B cell (primary cell): ENCODE data around the gene SLIT3. TPM values are rescaled to one million over a fixed set of nuclear protein-coding genes. Genes with fewer than 3 reads are reported as not detected.

Experiments used
- ATAC-seq: fragments of 200-7000 bp; cut with Tn5 transposase; one replicate; pipeline ENCODE4 v1.10.0; 2021; ENCODE audit warnings: low read depth, mild to moderate bottlenecking, moderate number of reproducible peaks, moderate library complexity
- CTCF ChIA-PET: fragments of 350-600 bp; sonication (Branson Sonifier 250); formaldehyde crosslinking; loops from one replicate; lab custom pipeline; 2021; ENCODE audit warnings: antibody characterized with exemption, inconsistent platforms; lab: Charles Lee
- POLR2A ChIA-PET: fragments of 350-600 bp; sonication (Branson Sonifier 250); formaldehyde crosslinking; loops from one replicate; lab custom pipeline; 2021; ENCODE audit warnings: antibody characterized with exemption; lab: Charles Lee
- DNase-seq: peaks from one replicate; pipeline ENCODE4 v3.0.0; 2013
- H2AFZ ChIP-seq: 2 replicates; pipeline ENCODE4 v1.6.1; 2012; ENCODE audit warnings: mild to moderate bottlenecking, low read depth, low read length; ENCODE audit not compliant: insufficient read depth, poor library complexity, severe bottlenecking
- H3K27ac ChIP-seq, 2 donors: 1 replicate in 1 of 2; 2 replicates in 1 of 2; pipeline ENCODE4 v1.5.1; 2012 to 2013; ENCODE audit warnings: low read length in 2 of 2, mild to moderate bottlenecking in 2 of 2, moderate library complexity in 1 of 2
- H3K27me3 ChIP-seq, 4 experiments: fragments of 200-600 bp in 1 of 4; sonication (generic) in 1 of 4; replicated peaks in 1 of 4; 1 replicate in 2 of 4; 2 replicates in 2 of 4; pipeline versions ENCODE4 v1.6.1 to v1.7.0; 2013 to 2016; ENCODE audit warnings: low read length in 3 of 4, mild to moderate bottlenecking in 2 of 4, mixed read lengths in 1 of 4, moderate library complexity in 1 of 4; ENCODE audit not compliant: insufficient read depth in 4 of 4, control insufficient read depth in 3 of 4; ENCODE audit errors: control extremely low read depth in 1 of 4
- H3K36me3 ChIP-seq, 2 experiments: replicated peaks in 1 of 2; 1 replicate in 1 of 2; 2 replicates in 1 of 2; pipeline versions ENCODE4 v1.6.1 to v1.7.1; 2013; ENCODE audit warnings: low read length in 1 of 2; ENCODE audit not compliant: insufficient read depth in 2 of 2, control insufficient read depth in 1 of 2; ENCODE audit errors: control extremely low read depth in 1 of 2, extremely low read depth in 1 of 2
- H3K4me1 ChIP-seq, 2 donors: fragments of 200-600 bp in 1 of 2; sonication (generic) in 1 of 2; 1 replicate in 1 of 2; 2 replicates in 1 of 2; pipeline versions ENCODE4 v1.5.1 to v1.6.1; 2013 to 2017; ENCODE audit warnings: low read length in 2 of 2; ENCODE audit not compliant: control insufficient read depth in 2 of 2, insufficient read depth in 2 of 2
- H3K4me2 ChIP-seq: replicated peaks from 2 replicates; pipeline ENCODE3; 2012; ENCODE audit warnings: mild to moderate bottlenecking, low read depth, low read length; ENCODE audit not compliant: poor library complexity, severe bottlenecking
- H3K4me3 ChIP-seq, 5 experiments: fragments of 200-600 bp in 1 of 5; sonication (generic) in 1 of 5; 1 replicate in 3 of 5; 2 replicates in 2 of 5; pipeline versions ENCODE4 v1.5.1 to v1.7.0; 2011 to 2016; ENCODE audit warnings: low read length in 4 of 5, mild to moderate bottlenecking in 4 of 5, low read depth in 2 of 5, control low read depth in 1 of 5, moderate library complexity in 1 of 5; ENCODE audit not compliant: insufficient read depth in 1 of 5; ENCODE audit errors: control extremely low read depth in 1 of 5, extremely low read depth in 1 of 5
- H3K79me2 ChIP-seq: fragments of 200-600 bp; sonication (generic); one replicate; pipeline ENCODE4 v1.6.0; 2016; ENCODE audit warnings: low read length; ENCODE audit not compliant: control insufficient read depth, insufficient read depth
- H3K9ac ChIP-seq: fragments of 200-600 bp; sonication (generic); 2 replicates; pipeline ENCODE4 v1.6.1; 2017; ENCODE audit warnings: mild to moderate bottlenecking, low read length, moderate library complexity
- H3K9me3 ChIP-seq, 3 donors: one replicate each; pipeline versions ENCODE4 v1.6.1 to v1.7.1; 2013; ENCODE audit warnings: low read length in 2 of 3; ENCODE audit not compliant: control insufficient read depth in 2 of 3, insufficient read depth in 1 of 3; ENCODE audit errors: control extremely low read depth in 1 of 3
- H4K20me1 ChIP-seq: 2 replicates; pipeline ENCODE4 v1.6.0; 2012; ENCODE audit warnings: mild to moderate bottlenecking, low read length; ENCODE audit not compliant: insufficient read depth, control insufficient read depth, poor library complexity, severe bottlenecking
- H3K27ac Mint-ChIP-seq: one replicate; pipeline ENCODE4 v1.8.0; 2021; ENCODE audit warnings: mixed read lengths
- H3K27me3 Mint-ChIP-seq: one replicate; pipeline ENCODE4 v1.8.0; 2021; ENCODE audit warnings: mixed read lengths
- H3K4me1 Mint-ChIP-seq: one replicate; pipeline ENCODE4 v1.8.0; 2021; ENCODE audit warnings: mixed read lengths
- H3K4me3 Mint-ChIP-seq: one replicate; pipeline ENCODE4 v1.8.0; 2021; ENCODE audit warnings: mixed read lengths
- H3K9me3 Mint-ChIP-seq: one replicate; pipeline ENCODE4 v1.8.0; 2022; ENCODE audit warnings: mixed read lengths; ENCODE audit not compliant: insufficient read depth
- CTCF ChIP-seq: fragments of 200-600 bp; IDR thresholded peaks from one replicate; pipeline ENCODE4 v1.8.0; 2022; ENCODE audit warnings: antibody characterized with exemption, mild to moderate bottlenecking
- EZH2 ChIP-seq: IDR thresholded peaks from 2 replicates; pipeline ENCODE4 v1.6.1; 2012; ENCODE audit warnings: borderline replicate concordance, low read depth, mild to moderate bottlenecking, moderate library complexity, low read length; ENCODE audit not compliant: insufficient read depth, poor library complexity, severe bottlenecking
- WGBS: methylation state at CpG from one replicate; pipeline ENCODE4 v1.1.5; 2013; ENCODE audit warnings: missing lambda C conversion rate; ENCODE audit not compliant: insufficient coverage; 5-methylcytosine and 5-hydroxymethylcytosine counted together
- intact Hi-C: fragments of 100-400 bp; cut with micrococcal nuclease; formaldehyde crosslinking; loops from one replicate; pipeline ENCODE4 v1.10.0; 2022
- polyA plus RNA-seq: library from polyadenylated mRNA; depleted of rRNA; stranded (reverse); fragments of >200 nt; gene quantifications from 2 replicates; pipeline ENCODE4 v1.2.3, GENCODE V29; 2012
- total RNA-seq, 2 donors: library from RNA; stranded (reverse); fragments of 120-200 nt in 1 of 2; gene quantifications; 1 replicate in 1 of 2; 2 replicates in 1 of 2; pipeline versions ENCODE4 v1.2.3 to v1.2.4, GENCODE V29; 2013 to 2022

SLIT3 gene
- total and polyA plus RNA-seq, 2 donors (not counting 1 experiment from before 2014, with no cell fraction given): not detected

- H3K79me2 ChIP-seq: no peaks in the 10 kb centered on the region
- TF ChIP-seq CTCF (no peak), EZH2 (no peak)
- H2AFZ ChIP-seq: no peak overlapping the region
- H3K27ac ChIP-seq: no peak overlapping the region
- Mint-ChIP-seq H3K9me3 (no peaks in the 10 kb centered on the region), H3K27me3 (peaks cover 26% of the 10 kb centered on the region), H3K4me3 (no peak overlapping the region), H3K27ac (no peak overlapping the region), H3K4me1 (no peaks in the 10 kb centered on the region)
- H3K27me3 ChIP-seq: peaks cover 0 to 6% (median 2%) of the 10 kb centered on the region in 4 experiments
- intact Hi-C loops: no loop called here
- DNase-seq (no peak), ATAC-seq (no peak)
- H3K9ac ChIP-seq: no peak overlapping the region
- H3K9me3 ChIP-seq: no peaks in the 10 kb centered on the region
- WGBS: 53% methylated on average over 2 of the region's 12 CpGs
- no peak overlapping the region for H3K4me2 ChIP-seq
- H3K4me3 ChIP-seq: no peak overlapping the region
- POLR2A ChIA-PET: no interaction called here
- H3K4me1 ChIP-seq: no peaks in the 10 kb centered on the region
- no peaks in the 10 kb centered on the region for H3K36me3 ChIP-seq
- no peaks in the 10 kb centered on the region for H4K20me1 ChIP-seq
- CTCF ChIA-PET: no interaction called here
Measured at GRCh38 chr5:169063316-169063953, 237.5 kb downstream of the SLIT3 start.

GRCh38 chr5:169062690-169063089 lies 238.2 kb downstream of the SLIT3 start:
- ATAC-seq (no peak), DNase-seq (no peak)
- TF ChIP-seq EZH2 (no peak), CTCF (no peak)
- ChIA-PET POLR2A (no interaction called here), CTCF (no interaction called here)
- Mint-ChIP-seq H3K27me3 (peaks cover 26% of the 10 kb centered on the region), H3K27ac (no peak overlapping the region), H3K4me3 (no peak overlapping the region), H3K4me1 (no peaks in the 10 kb centered on the region), H3K9me3 (no peaks in the 10 kb centered on the region)
- no peak overlapping the region for H3K4me3 ChIP-seq
- H3K27me3 ChIP-seq: peaks cover 0 to 6% (median 2%) of the 10 kb centered on the region in 4 experiments
- no peak overlapping the region for H3K27ac ChIP-seq
- intact Hi-C loops: no loop called here
- H2AFZ ChIP-seq: no peak overlapping the region
- no peaks in the 10 kb centered on the region for H3K9me3 ChIP-seq
- no peak overlapping the region for H3K9ac ChIP-seq
- no peaks in the 10 kb centered on the region for H3K36me3 ChIP-seq
- no peaks in the 10 kb centered on the region for H3K79me2 ChIP-seq
- H3K4me2 ChIP-seq: no peak overlapping the region
- no peaks in the 10 kb centered on the region for H3K4me1 ChIP-seq
- H4K20me1 ChIP-seq: no peaks in the 10 kb centered on the region
- WGBS: 82% methylated on average over 2 of the region's 2 CpGs
